ENCODE results near the gene TRIM9.

The TRIM9 gene

GRCh38 chr14:51068268-51068667 is 26.6 kb downstream of the TRIM9 start:
- Histone ChIP-seq H3K4me1 (ENCODE audit: control insufficient read depth in 5 of 5, insufficient read depth in 5 of 5, low read length in 5 of 5) (peaks cover 0 to 6% (median 0%) of the 10 kb centered on the region in 5 donors), H3K27me3 (ENCODE audit: control insufficient read depth in 5 of 5, insufficient read depth in 4 of 5, low read length in 5 of 5) (no peaks in the 10 kb centered on the region), H3K9ac (ENCODE audit: low read length in 5 of 5) (no peak overlapping the region), H3K27ac (ENCODE audit: low read depth, low read length) (no peak overlapping the region), H3K36me3 (ENCODE audit: control insufficient read depth in 5 of 5, insufficient read depth in 5 of 5, low read length in 5 of 5) (no peaks in the 10 kb centered on the region), H3K9me3 (ENCODE audit: control insufficient read depth in 5 of 5, low read length in 5 of 5) (peaks cover 0 to 14% (median 4%) of the 10 kb centered on the region in 5 donors), H3K4me3 (ENCODE audit: low read depth in 1 of 5, low read length in 5 of 5) (no peak overlapping the region)

- Histone ChIP-seq H3K27me3 (ENCODE audit: control insufficient read depth in 5 of 5, insufficient read depth in 4 of 5, low read length in 5 of 5) (no peaks in the 10 kb centered on the region), H3K4me1 (ENCODE audit: control insufficient read depth in 5 of 5, insufficient read depth in 5 of 5, low read length in 5 of 5) (peaks cover 0 to 3% (median 0%) of the 10 kb centered on the region in 5 donors), H3K4me3 (ENCODE audit: low read depth in 1 of 5, low read length in 5 of 5) (no peak overlapping the region), H3K36me3 (ENCODE audit: control insufficient read depth in 5 of 5, insufficient read depth in 5 of 5, low read length in 5 of 5) (no peaks in the 10 kb centered on the region), H3K9me3 (ENCODE audit: control insufficient read depth in 5 of 5, low read length in 5 of 5) (peaks cover 0 to 16% (median 4%) of the 10 kb centered on the region in 5 donors), H3K27ac (ENCODE audit: low read depth, low read length) (no peak overlapping the region), H3K9ac (ENCODE audit: low read length in 5 of 5) (no peak overlapping the region)
Measured at GRCh38 chr14:51067295-51067694, 27.6 kb downstream of the TRIM9 start.

- Histone ChIP-seq H3K4me3 (ENCODE audit: low read depth in 1 of 5, low read length in 5 of 5) (no peak overlapping the region), H3K4me1 (ENCODE audit: control insufficient read depth in 5 of 5, insufficient read depth in 5 of 5, low read length in 5 of 5) (no peaks in the 10 kb centered on the region), H3K9me3 (ENCODE audit: control insufficient read depth in 5 of 5, low read length in 5 of 5) (peaks cover 0 to 16% (median 4%) of the 10 kb centered on the region in 5 donors), H3K27me3 (ENCODE audit: control insufficient read depth in 5 of 5, insufficient read depth in 4 of 5, low read length in 5 of 5) (no peaks in the 10 kb centered on the region), H3K36me3 (ENCODE audit: control insufficient read depth in 5 of 5, insufficient read depth in 5 of 5, low read length in 5 of 5) (no peaks in the 10 kb centered on the region), H3K27ac (ENCODE audit: low read depth, low read length) (no peak overlapping the region), H3K9ac (ENCODE audit: low read length in 5 of 5) (no peak overlapping the region)
Measured at GRCh38 chr14:51066576-51066975, 28.3 kb downstream of the TRIM9 start.

GRCh38 chr14:51059032-51059431 is 35.9 kb downstream of the TRIM9 start:
- Histone ChIP-seq H3K9ac (ENCODE audit: low read length in 5 of 5) (no peak overlapping the region), H3K4me1 (ENCODE audit: control insufficient read depth in 5 of 5, insufficient read depth in 5 of 5, low read length in 5 of 5) (no peaks in the 10 kb centered on the region), H3K4me3 (ENCODE audit: low read depth in 1 of 5, low read length in 5 of 5) (no peak overlapping the region), H3K27me3 (ENCODE audit: control insufficient read depth in 5 of 5, insufficient read depth in 4 of 5, low read length in 5 of 5) (no peaks in the 10 kb centered on the region), H3K27ac (ENCODE audit: low read depth, low read length) (no peak overlapping the region), H3K9me3 (ENCODE audit: control insufficient read depth in 5 of 5, low read length in 5 of 5) (peaks cover 0 to 4% (median 0%) of the 10 kb centered on the region in 5 donors), H3K36me3 (ENCODE audit: control insufficient read depth in 5 of 5, insufficient read depth in 5 of 5, low read length in 5 of 5) (no peaks in the 10 kb centered on the region)

GRCh38 chr14:51058382-51058781 is 36.5 kb downstream of the TRIM9 start:
- Histone ChIP-seq H3K4me1 (ENCODE audit: control insufficient read depth in 5 of 5, insufficient read depth in 5 of 5, low read length in 5 of 5) (no peaks in the 10 kb centered on the region), H3K9me3 (ENCODE audit: control insufficient read depth in 5 of 5, low read length in 5 of 5) (peaks cover 0 to 4% (median 0%) of the 10 kb centered on the region in 5 donors), H3K4me3 (ENCODE audit: low read depth in 1 of 5, low read length in 5 of 5) (no peak overlapping the region), H3K27ac (ENCODE audit: low read depth, low read length) (no peak overlapping the region), H3K9ac (ENCODE audit: low read length in 5 of 5) (no peak overlapping the region), H3K36me3 (ENCODE audit: control insufficient read depth in 5 of 5, insufficient read depth in 5 of 5, low read length in 5 of 5) (no peaks in the 10 kb centered on the region), H3K27me3 (ENCODE audit: control insufficient read depth in 5 of 5, insufficient read depth in 4 of 5, low read length in 5 of 5) (no peaks in the 10 kb centered on the region)

- Histone ChIP-seq H3K27me3 (ENCODE audit: control insufficient read depth in 5 of 5, insufficient read depth in 4 of 5, low read length in 5 of 5) (no peaks in the 10 kb centered on the region), H3K36me3 (ENCODE audit: control insufficient read depth in 5 of 5, insufficient read depth in 5 of 5, low read length in 5 of 5) (no peaks in the 10 kb centered on the region), H3K9me3 (ENCODE audit: control insufficient read depth in 5 of 5, low read length in 5 of 5) (no peaks in the 10 kb centered on the region), H3K4me1 (ENCODE audit: control insufficient read depth in 5 of 5, insufficient read depth in 5 of 5, low read length in 5 of 5) (no peaks in the 10 kb centered on the region), H3K4me3 (ENCODE audit: low read depth in 1 of 5, low read length in 5 of 5) (no peak overlapping the region), H3K9ac (ENCODE audit: low read length in 5 of 5) (no peak overlapping the region), H3K27ac (ENCODE audit: low read depth, low read length) (no peak overlapping the region)
Measured at GRCh38 chr14:51056421-51056820, 38.5 kb downstream of the TRIM9 start.

- no peaks in the 10 kb centered on the region for H3K36me3 ChIP-seq (ENCODE audit: control insufficient read depth in 5 of 5, insufficient read depth in 5 of 5, low read length in 5 of 5)
- no peaks in the 10 kb centered on the region for H3K27me3 ChIP-seq (ENCODE audit: control insufficient read depth in 5 of 5, insufficient read depth in 4 of 5, low read length in 5 of 5)
- no peaks in the 10 kb centered on the region for H3K4me1 ChIP-seq (ENCODE audit: control insufficient read depth in 5 of 5, insufficient read depth in 5 of 5, low read length in 5 of 5)
- H3K27ac ChIP-seq (ENCODE audit: low read depth, low read length), result no peak overlapping the region
- H3K4me3 ChIP-seq (ENCODE audit: low read depth in 1 of 5, low read length in 5 of 5), result no peak overlapping the region
- H3K9ac ChIP-seq (ENCODE audit: low read length in 5 of 5), result no peak overlapping the region
- H3K9me3 ChIP-seq (ENCODE audit: control insufficient read depth in 5 of 5, low read length in 5 of 5), result no peaks in the 10 kb centered on the region
Measured at GRCh38 chr14:51053157-51053556, 41.7 kb downstream of the TRIM9 start.

GRCh38 chr14:51044961-51045360 is 49.9 kb downstream of the TRIM9 start:
- H3K9me3 ChIP-seq (ENCODE audit: control insufficient read depth in 5 of 5, low read length in 5 of 5), result no peaks in the 10 kb centered on the region
- no peaks in the 10 kb centered on the region for H3K4me1 ChIP-seq (ENCODE audit: control insufficient read depth in 5 of 5, insufficient read depth in 5 of 5, low read length in 5 of 5)
- H3K27ac ChIP-seq (ENCODE audit: low read depth, low read length), result no peak overlapping the region
- H3K27me3 ChIP-seq (ENCODE audit: control insufficient read depth in 5 of 5, insufficient read depth in 4 of 5, low read length in 5 of 5), result no peaks in the 10 kb centered on the region
- no peak overlapping the region for H3K9ac ChIP-seq (ENCODE audit: low read length in 5 of 5)
- H3K4me3 ChIP-seq (ENCODE audit: low read depth in 1 of 5, low read length in 5 of 5), result no peak overlapping the region
- no peaks in the 10 kb centered on the region for H3K36me3 ChIP-seq (ENCODE audit: control insufficient read depth in 5 of 5, insufficient read depth in 5 of 5, low read length in 5 of 5)

- H3K9me3 ChIP-seq (ENCODE audit: control insufficient read depth in 5 of 5, low read length in 5 of 5), result no peaks in the 10 kb centered on the region
- H3K4me3 ChIP-seq (ENCODE audit: low read depth in 1 of 5, low read length in 5 of 5), result no peak overlapping the region
- H3K9ac ChIP-seq (ENCODE audit: low read length in 5 of 5), result no peak overlapping the region
Measured at GRCh38 chr14:51041883-51042282, 53.0 kb downstream of the TRIM9 start.

GRCh38 chr14:51041108-51041531 is 53.8 kb downstream of the TRIM9 start:
- Histone ChIP-seq H3K4me3 (ENCODE audit: low read depth in 1 of 5, low read length in 5 of 5) (no peak overlapping the region), H3K4me1 (ENCODE audit: control insufficient read depth in 5 of 5, insufficient read depth in 5 of 5, low read length in 5 of 5) (no peaks in the 10 kb centered on the region), H3K36me3 (ENCODE audit: control insufficient read depth in 5 of 5, insufficient read depth in 5 of 5, low read length in 5 of 5) (no peaks in the 10 kb centered on the region), H3K27me3 (ENCODE audit: control insufficient read depth in 5 of 5, insufficient read depth in 4 of 5, low read length in 5 of 5) (no peaks in the 10 kb centered on the region), H3K27ac (ENCODE audit: low read depth, low read length) (no peak overlapping the region), H3K9ac (ENCODE audit: low read length in 5 of 5) (no peak overlapping the region), H3K9me3 (ENCODE audit: control insufficient read depth in 5 of 5, low read length in 5 of 5) (no peaks in the 10 kb centered on the region)

More at GRCh38 chr14:51041883-51042282, 53.0 kb downstream of the TRIM9 start:
- no peak overlapping the region for H3K27ac ChIP-seq (ENCODE audit: low read depth, low read length)
- no peaks in the 10 kb centered on the region for H3K27me3 ChIP-seq (ENCODE audit: control insufficient read depth in 5 of 5, insufficient read depth in 4 of 5, low read length in 5 of 5)
- H3K36me3 ChIP-seq (ENCODE audit: control insufficient read depth in 5 of 5, insufficient read depth in 5 of 5, low read length in 5 of 5), result no peaks in the 10 kb centered on the region
- no peaks in the 10 kb centered on the region for H3K4me1 ChIP-seq (ENCODE audit: control insufficient read depth in 5 of 5, insufficient read depth in 5 of 5, low read length in 5 of 5)

GRCh38 chr14:51039252-51039651 is 55.7 kb downstream of the TRIM9 start:
- Histone ChIP-seq H3K4me3 (ENCODE audit: low read depth in 1 of 5, low read length in 5 of 5) (no peak overlapping the region), H3K9ac (ENCODE audit: low read length in 5 of 5) (no peak overlapping the region), H3K9me3 (ENCODE audit: control insufficient read depth in 5 of 5, low read length in 5 of 5) (peaks cover 0 to 3% (median 0%) of the 10 kb centered on the region in 5 donors)

More at GRCh38 chr14:51039252-51039651, 55.7 kb downstream of the TRIM9 start:
- Histone ChIP-seq H3K27me3 (ENCODE audit: control insufficient read depth in 5 of 5, insufficient read depth in 4 of 5, low read length in 5 of 5) (no peaks in the 10 kb centered on the region), H3K4me1 (ENCODE audit: control insufficient read depth in 5 of 5, insufficient read depth in 5 of 5, low read length in 5 of 5) (no peaks in the 10 kb centered on the region), H3K36me3 (ENCODE audit: control insufficient read depth in 5 of 5, insufficient read depth in 5 of 5, low read length in 5 of 5) (no peaks in the 10 kb centered on the region), H3K27ac (ENCODE audit: low read depth, low read length) (no peak overlapping the region)

Data from subcutaneous abdominal adipose tissue (tissue), 5 donors.